Gastrocnemius medialis (tissue), 4 donors: ENCODE data around the gene ZNF341. TPM values are rescaled to one million over a fixed set of nuclear protein-coding genes. Genes with fewer than 3 reads are reported as not detected.

Experiments used
- ATAC-seq, 2 donors: fragments of 150-250 bp; one replicate each; pipeline ENCODE4 v1.9.1; 2016
- DNase-seq, 2 donors: peaks; one replicate each; pipeline ENCODE4 v3.0.0-alpha.2; 2019
- H3K27ac ChIP-seq, 4 donors: fragments of 200-600 bp; sonication (generic); 1 replicate in 1 of 4; 2 replicates in 3 of 4; pipeline ENCODE4 v1.5.1; 2016 to 2018; ENCODE audit warnings: mild to moderate bottlenecking in 2 of 4, moderate library complexity in 1 of 4
- H3K27me3 ChIP-seq, 3 donors: fragments of 200-600 bp; sonication (generic) in 2 of 3; 1 replicate in 1 of 3; 2 replicates in 2 of 3; pipeline versions ENCODE4 v1.5.1 to v1.6.0; 2016 to 2019; ENCODE audit warnings: mild to moderate bottlenecking in 1 of 3, moderate library complexity in 1 of 3
- H3K36me3 ChIP-seq, 2 donors: fragments of 200-600 bp; sonication (generic) in 1 of 2; one replicate each; pipeline ENCODE4 v1.5.1; 2017 to 2018
- H3K4me1 ChIP-seq, 2 donors: fragments of 200-600 bp; sonication (generic) in 1 of 2; one replicate each; pipeline ENCODE4 v1.5.1; 2016 to 2017; ENCODE audit warnings: mild to moderate bottlenecking in 2 of 2
- H3K4me3 ChIP-seq, 4 donors: fragments of 200-600 bp; sonication (generic) in 3 of 4; 1 replicate in 1 of 4; 2 replicates in 3 of 4; pipeline ENCODE4 v1.5.1; 2016 to 2019; ENCODE audit warnings: mild to moderate bottlenecking in 2 of 4
- H3K9me3 ChIP-seq, 3 donors: fragments of 200-600 bp; sonication (generic) in 2 of 3; 1 replicate in 1 of 3; 2 replicates in 2 of 3; pipeline ENCODE4 v1.5.1; 2016 to 2019
- CTCF ChIP-seq, 5 experiments: fragments of 450-650 bp in 3 of 5; fragments of 200-600 bp in 2 of 5; sonication (generic) in 2 of 5; IDR thresholded peaks in 4 of 5; conservative IDR thresholded peaks in 1 of 5; 1 replicate in 4 of 5; 2 replicates in 1 of 5; pipeline ENCODE4 v1.5.1; 2016 to 2019; ENCODE audit warnings: antibody characterized with exemption in 5 of 5, mild to moderate bottlenecking in 3 of 5, moderate library complexity in 3 of 5
- POLR2A ChIP-seq, 2 donors: fragments of 450-650 bp; IDR thresholded peaks; one replicate each; pipeline ENCODE4 v1.6.1; 2017; ENCODE audit warnings: antibody characterized with exemption in 2 of 2, mild to moderate bottlenecking in 2 of 2, moderate library complexity in 2 of 2
- in situ Hi-C, 4 donors: fragments of 200-750 bp; cut with MboI; loops; one replicate each; pipeline versions ENCODE4 v1.15.0 to v1.8.0; 2017; ENCODE audit warnings: low sequenced_read_pairs in 4 of 4
- intact Hi-C: fragments of 100-400 bp; cut with DNase I; formaldehyde crosslinking; loops from one replicate; pipeline ENCODE4 v1.15.1; 2023; ENCODE audit warnings: low total_unique reads
- total RNA-seq, 4 donors: library from RNA; depleted of rRNA; stranded (reverse); fragments of >200 nt; gene quantifications; one replicate each; pipeline versions ENCODE4 v1.1.0 to v1.2.3, GENCODE V29; 2016

The ZNF341 gene
- total RNA-seq, 4 donors from 2014 or later: 1.8 to 4.6 (median 2.6) TPM

GRCh38 chr20:33788351-33789049, 56.7 kb downstream of the ZNF341 start:
- no peak for TF ChIP-seq POLR2A (IDR thresholded peaks at IDR 0.05)
- TF ChIP-seq CTCF (IDR thresholded peaks at IDR 0.05 in 4 of 5, conservative IDR thresholded peaks at IDR 0.05 in 1 of 5): no peak
- no peak overlapping the region for H3K4me3 ChIP-seq
- H3K4me1 ChIP-seq: peaks cover 10 to 26% of the 10 kb centered on the region in 2 donors
- H3K36me3 ChIP-seq: no peaks in the 10 kb centered on the region
- DNase-seq (no peak), ATAC-seq (no peak)
- H3K27ac ChIP-seq: peak overlapping the region in 1 of 4 donors; percentile 33
- in situ Hi-C loops (no loop called here), intact Hi-C loops (no loop called here)
- no peaks in the 10 kb centered on the region for H3K9me3 ChIP-seq
- H3K27me3 ChIP-seq: no peaks in the 10 kb centered on the region

GRCh38 chr20:33789109-33789857, 57.5 kb downstream of the ZNF341 start:
- peaks cover 13 to 29% of the 10 kb centered on the region in 2 donors for H3K4me1 ChIP-seq
- in situ Hi-C loops (no loop called here), intact Hi-C loops (no loop called here)
- H3K27me3 ChIP-seq: no peaks in the 10 kb centered on the region
- ATAC-seq (peak; percentile 70 to 83), DNase-seq (peak; percentile 71 to 73)
- H3K36me3 ChIP-seq: no peaks in the 10 kb centered on the region
- peak overlapping the region; percentile 31 to 65 (median 38) for H3K27ac ChIP-seq
- H3K9me3 ChIP-seq: no peaks in the 10 kb centered on the region
- TF ChIP-seq POLR2A (IDR thresholded peaks at IDR 0.05) (no peak), CTCF (IDR thresholded peaks at IDR 0.05 in 4 of 5, conservative IDR thresholded peaks at IDR 0.05 in 1 of 5) (no peak)
- H3K4me3 ChIP-seq: no peak overlapping the region

- peaks cover 13 to 29% of the 10 kb centered on the region in 2 donors for H3K4me1 ChIP-seq
- intact Hi-C loops: loop anchor here (5.0 kb wide), 2 partner anchors 72 to 277 kb away; no protein-coding TSS in a partner anchor
Measured at GRCh38 chr20:33789858-33790182, 58.0 kb downstream of the ZNF341 start.

GRCh38 chr20:33790566-33790965, 58.8 kb downstream of the ZNF341 start:
- Histone ChIP-seq H3K27ac (peak overlapping the region in 2 of 4 donors; percentile 57 to 65), H3K36me3 (no peaks in the 10 kb centered on the region), H3K4me1 (peaks cover 13 to 29% of the 10 kb centered on the region in 2 donors), H3K27me3 (no peaks in the 10 kb centered on the region), H3K9me3 (no peaks in the 10 kb centered on the region), H3K4me3 (no peak overlapping the region)
- in situ Hi-C loops (no loop called here), intact Hi-C loops (loop anchor here (5.0 kb wide), 2 partner anchors 72 to 277 kb away; no protein-coding TSS in a partner anchor)
- TF ChIP-seq CTCF (IDR thresholded peaks at IDR 0.05 in 4 of 5, conservative IDR thresholded peaks at IDR 0.05 in 1 of 5): no peak
- TF ChIP-seq POLR2A (IDR thresholded peaks at IDR 0.05): no peak
- DNase-seq (peak; percentile 52 to 69), ATAC-seq (peak; percentile 35 to 47)

More at GRCh38 chr20:33789858-33790182, 58.0 kb downstream of the ZNF341 start:
- no peak for TF ChIP-seq POLR2A (IDR thresholded peaks at IDR 0.05)
- no peak for TF ChIP-seq CTCF (IDR thresholded peaks at IDR 0.05 in 4 of 5, conservative IDR thresholded peaks at IDR 0.05 in 1 of 5)
- Histone ChIP-seq H3K27ac (peak overlapping the region in 3 of 4 donors; percentile 31 to 65 (median 57)), H3K27me3 (no peaks in the 10 kb centered on the region), H3K9me3 (no peaks in the 10 kb centered on the region), H3K4me3 (no peak overlapping the region), H3K36me3 (no peaks in the 10 kb centered on the region)
- in situ Hi-C loops: no loop called here
- no peak for DNase-seq
- no peak for ATAC-seq
